HAP-1 (cell line): ENCODE data around the gene TCP11.
"Not testable (repeated sequence)": the region's sequence is repeated elsewhere in the genome, so short reads cannot be mapped to it uniquely, and the experiment has no call there.

Experiments
- DNase-seq, 2 experiments: peaks; one replicate each; pipeline ENCODE4 v3.0.0-alpha.2; 2016 to 2020; ENCODE audit warnings: low spot score in 2 of 2
- H3K27me3 ChIP-seq: fragments of 250-450 bp; sonication (Bioruptor Pico); 2 replicates; pipeline ENCODE4 v1.5.1; 2020; ENCODE audit warnings: low read depth, mild to moderate bottlenecking, moderate library complexity
- H3K36me3 ChIP-seq: fragments of 250-450 bp; sonication (Bioruptor Pico); replicated peaks from 2 replicates; pipeline ENCODE4 v1.5.1; 2020; ENCODE audit warnings: mild to moderate bottlenecking
- H3K4me1 ChIP-seq: fragments of 250-450 bp; sonication (Bioruptor Pico); 2 replicates; pipeline ENCODE4 v1.5.1; 2020; ENCODE audit warnings: mild to moderate bottlenecking
- H3K4me3 ChIP-seq: fragments of 250-450 bp; sonication (Bioruptor Pico); 2 replicates; pipeline ENCODE4 v1.5.1; 2020; ENCODE audit warnings: mild to moderate bottlenecking, moderate library complexity
- H3K9me3 ChIP-seq: fragments of 250-450 bp; sonication (Bioruptor Pico); 2 replicates; pipeline ENCODE4 v1.5.1; 2020; ENCODE audit warnings: mild to moderate bottlenecking, moderate library complexity
- in situ Hi-C: fragments of 300-500 bp; cut with MboI; formaldehyde crosslinking; loops from 3 replicates; pipeline ENCODE4 v1.14.3; 2020; ENCODE audit warnings: low sequenced_read_pairs, inconsistent platforms, mixed read lengths

The TCP11 gene

GRCh38 chr6:35148167-35148741 is 7.1 kb upstream of the TCP11 start:
- Histone ChIP-seq H3K27me3 (no peaks in the 10 kb centered on the region), H3K4me1 (peaks cover 50% of the 10 kb centered on the region), H3K4me3 (no peak overlapping the region), H3K36me3 (no peaks in the 10 kb centered on the region), H3K9me3 (no peaks in the 10 kb centered on the region)
- in situ Hi-C loops: no loop called here
- peak; percentile 73 to 77 for DNase-seq

DNA sequence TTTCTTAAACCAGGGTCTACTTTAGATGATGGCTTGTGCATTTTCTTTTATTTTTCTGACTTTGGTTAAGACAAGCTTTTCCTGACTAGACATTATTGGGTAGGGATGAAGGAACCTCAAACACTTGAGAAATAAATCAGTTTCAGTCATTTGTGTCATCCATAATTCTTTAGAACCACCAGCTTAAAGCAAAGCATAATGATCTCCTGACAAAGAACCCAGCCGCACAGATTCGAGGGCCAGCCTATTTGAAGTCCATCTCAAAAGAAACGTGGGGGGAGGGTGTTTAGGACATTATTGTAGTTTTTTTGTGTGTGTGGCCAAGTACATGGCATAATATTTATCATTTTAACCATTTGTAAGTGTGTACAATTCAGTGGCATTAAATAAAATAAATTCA is 6.3 kb upstream of the TCP11 start:
- peaks cover 54% of the 10 kb centered on the region for H3K4me1 ChIP-seq

GRCh38 chr6:35147026-35147425 is 5.9 kb upstream of the TCP11 start:
- in situ Hi-C loops: no loop called here
- Histone ChIP-seq H3K36me3 (no peaks in the 10 kb centered on the region), H3K4me1 (peaks cover 50% of the 10 kb centered on the region), H3K9me3 (no peaks in the 10 kb centered on the region), H3K4me3 (no peak overlapping the region), H3K27me3 (no peaks in the 10 kb centered on the region)
- peak; percentile 65 to 97 for DNase-seq

More for the DNA sequence above, 6.3 kb upstream of the TCP11 start:
- in situ Hi-C loops: no loop called here
- H3K4me3 ChIP-seq: no peak overlapping the region
- H3K27me3 ChIP-seq: no peaks in the 10 kb centered on the region
- no peaks in the 10 kb centered on the region for H3K9me3 ChIP-seq
- peak; percentile 77 to 85 for DNase-seq
- H3K36me3 ChIP-seq: no peaks in the 10 kb centered on the region

DNA sequence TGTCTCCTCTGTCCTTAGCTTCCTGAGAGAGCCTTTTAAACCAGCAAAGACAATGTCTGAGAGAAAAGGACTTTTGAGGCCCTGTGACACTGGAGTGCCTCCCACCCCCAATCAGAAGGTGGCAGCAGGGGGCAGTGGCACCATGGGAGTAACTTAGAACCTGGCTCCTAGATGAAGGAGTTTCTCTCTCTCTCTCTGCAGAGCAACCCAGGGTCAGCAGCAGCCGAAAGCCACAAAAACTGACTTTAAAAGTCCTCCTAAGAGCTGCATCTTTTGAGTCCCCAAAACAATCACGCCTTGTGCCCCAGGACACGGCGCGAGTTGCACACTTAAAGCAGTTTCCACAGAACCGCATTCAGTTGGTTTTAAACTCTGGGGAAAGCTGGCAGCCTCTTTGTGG is 5.3 kb upstream of the TCP11 start:
- DNase-seq: peak; percentile 72 to 78
- in situ Hi-C loops: no loop called here
- no peaks in the 10 kb centered on the region for H3K27me3 ChIP-seq
- no peaks in the 10 kb centered on the region for H3K36me3 ChIP-seq
- no peak overlapping the region for H3K4me3 ChIP-seq
- H3K4me1 ChIP-seq: peaks cover 49% of the 10 kb centered on the region
- H3K9me3 ChIP-seq: no peaks in the 10 kb centered on the region

GRCh38 chr6:35145757-35146156 is 4.6 kb upstream of the TCP11 start:
- no peak overlapping the region for H3K4me3 ChIP-seq
- in situ Hi-C loops: no loop called here
- H3K4me1 ChIP-seq: peaks cover 49% of the 10 kb centered on the region
- no peaks in the 10 kb centered on the region for H3K27me3 ChIP-seq
- DNase-seq: no peak
- H3K9me3 ChIP-seq: no peaks in the 10 kb centered on the region
- H3K36me3 ChIP-seq: no peaks in the 10 kb centered on the region

DNA sequence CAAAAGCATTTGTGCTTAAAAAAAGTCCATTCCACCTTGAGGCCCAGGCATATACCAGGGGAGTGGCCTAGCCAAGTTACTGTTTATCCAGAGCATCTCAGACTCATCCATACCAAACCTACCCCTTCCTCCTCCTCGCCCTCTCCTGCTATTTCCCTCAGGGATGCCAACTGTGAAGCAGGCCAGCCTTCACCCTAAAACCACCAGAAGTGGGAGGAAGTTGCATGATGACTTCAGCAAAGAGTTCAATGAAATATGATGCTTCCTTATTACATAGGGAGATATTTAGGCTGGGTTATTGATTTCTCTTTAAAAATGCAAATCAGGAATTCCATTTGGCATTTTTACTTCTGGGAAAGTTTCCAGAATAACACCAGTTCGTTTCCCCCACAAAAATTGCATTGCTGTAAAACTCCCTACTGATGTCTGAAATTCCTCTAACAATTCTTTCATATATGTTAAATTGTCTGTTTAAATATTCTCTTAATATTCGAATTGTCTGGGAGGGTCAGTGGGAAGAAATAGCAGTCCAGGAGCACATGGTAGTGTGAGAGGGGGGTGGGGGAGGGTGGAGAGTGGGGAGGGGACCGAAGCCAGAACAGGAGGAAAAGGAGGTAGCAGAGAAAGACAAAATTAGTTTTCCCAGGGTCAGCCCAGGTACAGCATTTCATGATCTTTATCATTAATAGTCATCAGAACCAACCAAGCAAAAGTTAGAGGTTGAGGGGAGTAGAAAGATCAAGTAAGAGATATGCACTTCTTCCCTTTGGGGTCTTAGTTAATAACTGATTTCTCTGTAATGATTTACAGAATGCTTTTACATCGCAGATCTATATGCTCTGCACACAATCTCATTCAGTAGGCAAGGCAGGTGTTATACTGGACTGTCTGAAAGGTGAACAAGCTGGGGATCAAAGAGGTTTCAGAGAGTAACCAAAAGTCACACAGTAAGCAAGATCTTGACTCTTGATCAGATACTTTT is 1.7 kb upstream of the TCP11 start:
- peaks cover 46% of the 10 kb centered on the region for H3K4me1 ChIP-seq
- H3K36me3 ChIP-seq: no peaks in the 10 kb centered on the region
- no peak for DNase-seq
- in situ Hi-C loops: loop anchor here (5.0 kb wide), 2 partner anchors 99 to 156 kb away; no protein-coding TSS in a partner anchor
- H3K9me3 ChIP-seq: no peaks in the 10 kb centered on the region
- H3K4me3 ChIP-seq: no peak overlapping the region
- no peaks in the 10 kb centered on the region for H3K27me3 ChIP-seq

DNA sequence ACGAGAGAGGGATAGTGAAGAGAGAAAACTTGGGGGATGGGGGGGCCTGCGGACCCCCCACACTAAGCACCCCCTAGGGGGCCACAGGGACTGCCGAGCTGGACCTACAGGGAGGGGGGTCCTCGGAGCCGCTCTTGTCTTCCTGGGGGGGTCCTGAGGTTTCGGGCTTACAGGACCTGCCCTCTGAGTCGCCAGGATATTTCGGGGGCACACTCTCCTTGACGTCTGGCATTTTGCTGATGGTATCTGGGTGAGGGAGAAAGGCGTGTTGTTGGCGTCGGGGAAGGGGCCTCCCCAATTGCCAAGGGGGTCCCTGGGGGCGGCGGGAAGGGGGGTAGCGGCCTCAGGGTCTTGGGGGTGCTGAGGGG is 516 bp downstream of the TCP11 start:
- DNase-seq: no peak
- H3K4me3 ChIP-seq: no peak overlapping the region
- no peaks in the 10 kb centered on the region for H3K9me3 ChIP-seq
- peaks cover 24% of the 10 kb centered on the region for H3K4me1 ChIP-seq
- H3K27me3 ChIP-seq: no peaks in the 10 kb centered on the region
- in situ Hi-C loops: loop anchor here (5.0 kb wide), 2 partner anchors 102 to 153 kb away; no protein-coding TSS in a partner anchor
- H3K36me3 ChIP-seq: no peaks in the 10 kb centered on the region

GRCh38 chr6:35139924-35140638 is 1.1 kb downstream of the TCP11 start:
- H3K4me3 ChIP-seq: no peak overlapping the region
- in situ Hi-C loops: loop anchor here (5.0 kb wide), 2 partner anchors 102 to 153 kb away; no protein-coding TSS in a partner anchor
- no peaks in the 10 kb centered on the region for H3K9me3 ChIP-seq
- no peaks in the 10 kb centered on the region for H3K36me3 ChIP-seq
- H3K27me3 ChIP-seq: no peaks in the 10 kb centered on the region
- peaks cover 20% of the 10 kb centered on the region for H3K4me1 ChIP-seq
- peak; percentile 79 to 82 for DNase-seq

GRCh38 chr6:35139470-35139869 is 1.7 kb downstream of the TCP11 start:
- in situ Hi-C loops: no loop called here
- H3K9me3 ChIP-seq: no peaks in the 10 kb centered on the region
- no peak overlapping the region for H3K4me3 ChIP-seq
- no peak for DNase-seq
- no peaks in the 10 kb centered on the region for H3K36me3 ChIP-seq
- H3K4me1 ChIP-seq: peaks cover 20% of the 10 kb centered on the region
- no peaks in the 10 kb centered on the region for H3K27me3 ChIP-seq

DNA sequence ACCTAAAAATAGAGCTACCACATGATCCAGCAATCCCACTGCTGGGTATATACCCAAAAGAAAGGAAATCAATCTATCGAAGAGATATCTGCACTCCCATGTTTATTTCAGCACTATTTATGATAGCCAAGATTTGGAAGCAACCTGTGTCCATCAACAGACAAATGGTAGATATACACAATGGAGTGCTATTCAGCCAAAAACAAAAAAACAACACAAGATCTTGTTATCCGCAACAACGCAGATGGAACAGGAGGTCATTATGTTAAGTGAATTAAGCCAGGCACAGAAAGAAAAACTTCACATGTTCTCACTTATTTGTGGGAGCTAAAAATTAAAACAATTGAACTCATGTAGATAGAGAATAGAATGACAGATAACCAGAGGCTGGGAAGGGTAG is 2.9 kb downstream of the TCP11 start:
- DNase-seq, H3K36me3 ChIP-seq, in situ Hi-C loops, H3K27me3 ChIP-seq, H3K9me3 ChIP-seq, H3K4me3 ChIP-seq: not testable (repeated sequence)
- peaks cover 18% of the 10 kb centered on the region for H3K4me1 ChIP-seq

DNA sequence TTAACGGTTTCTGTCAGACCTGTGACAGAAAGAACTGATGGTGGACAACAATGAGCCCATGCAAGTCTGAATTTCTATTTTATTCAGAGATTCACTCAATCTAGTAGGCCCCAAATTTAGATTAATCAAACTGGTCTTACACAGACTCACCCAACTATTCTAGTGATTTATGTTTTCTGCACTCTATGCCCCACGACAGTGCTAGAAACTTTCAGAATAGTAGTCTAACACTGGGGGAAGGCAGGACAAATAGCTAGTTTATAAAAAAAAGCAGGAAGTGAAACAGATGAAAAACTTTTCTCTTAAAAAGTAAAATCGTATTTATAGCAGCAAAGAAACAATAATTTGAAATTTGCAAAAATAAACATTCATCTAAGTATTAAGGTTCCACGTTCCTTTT is 5.0 kb downstream of the TCP11 start:
- Histone ChIP-seq H3K4me1 (peaks cover 12% of the 10 kb centered on the region), H3K9me3 (no peaks in the 10 kb centered on the region), H3K36me3 (no peaks in the 10 kb centered on the region), H3K27me3 (no peaks in the 10 kb centered on the region), H3K4me3 (no peak overlapping the region)
- DNase-seq: no peak
- in situ Hi-C loops: no loop called here

GRCh38 chr6:35128496-35128895 is 12.6 kb downstream of the TCP11 start:
- H3K36me3 ChIP-seq: no peaks in the 10 kb centered on the region
- H3K27me3 ChIP-seq: no peaks in the 10 kb centered on the region
- in situ Hi-C loops: no loop called here
- no peaks in the 10 kb centered on the region for H3K4me1 ChIP-seq
- no peak overlapping the region for H3K4me3 ChIP-seq
- DNase-seq: no peak
- H3K9me3 ChIP-seq: no peaks in the 10 kb centered on the region

- no peaks in the 10 kb centered on the region for H3K9me3 ChIP-seq
- H3K27me3 ChIP-seq: no peaks in the 10 kb centered on the region
- DNase-seq: no peak
- in situ Hi-C loops: no loop called here
- H3K4me1 ChIP-seq: no peaks in the 10 kb centered on the region
- no peaks in the 10 kb centered on the region for H3K36me3 ChIP-seq
- H3K4me3 ChIP-seq: no peak overlapping the region
These were observed 13.1 kb downstream of the TCP11 start for GRCh38 chr6:35128042-35128441.

- in situ Hi-C loops: no loop called here
- no peaks in the 10 kb centered on the region for H3K9me3 ChIP-seq
- H3K4me1 ChIP-seq: no peaks in the 10 kb centered on the region
- H3K4me3 ChIP-seq: no peak overlapping the region
- H3K27me3 ChIP-seq: no peaks in the 10 kb centered on the region
- no peak for DNase-seq
- H3K36me3 ChIP-seq: no peaks in the 10 kb centered on the region
These were observed 16.8 kb downstream of the TCP11 start for GRCh38 chr6:35124356-35124755.
